HG02981 (cell line): Measurements from ENCODE around the gene DLK1.

Experiments used
- ATAC-seq: cut with Tn5 transposase; IDR thresholded peaks from one replicate; pipeline ENCODE4 v1.9.1; 2021; ENCODE audit warnings: mild to moderate bottlenecking, moderate library complexity; ENCODE audit not compliant: unreplicated experiment

The DLK1 gene

GRCh38 chr14:100726550-100727085 lies at the start of gene DLK1:
TSS of gene DLK1 (plus strand) at chr14:100726892. CDS start at chr14:100727069, 177 bp downstream.
- no peak for ATAC-seq

GRCh38 chr14:100677152-100677551 lies 49.5 kb upstream of the DLK1 start:
- no peak for ATAC-seq

DNA sequence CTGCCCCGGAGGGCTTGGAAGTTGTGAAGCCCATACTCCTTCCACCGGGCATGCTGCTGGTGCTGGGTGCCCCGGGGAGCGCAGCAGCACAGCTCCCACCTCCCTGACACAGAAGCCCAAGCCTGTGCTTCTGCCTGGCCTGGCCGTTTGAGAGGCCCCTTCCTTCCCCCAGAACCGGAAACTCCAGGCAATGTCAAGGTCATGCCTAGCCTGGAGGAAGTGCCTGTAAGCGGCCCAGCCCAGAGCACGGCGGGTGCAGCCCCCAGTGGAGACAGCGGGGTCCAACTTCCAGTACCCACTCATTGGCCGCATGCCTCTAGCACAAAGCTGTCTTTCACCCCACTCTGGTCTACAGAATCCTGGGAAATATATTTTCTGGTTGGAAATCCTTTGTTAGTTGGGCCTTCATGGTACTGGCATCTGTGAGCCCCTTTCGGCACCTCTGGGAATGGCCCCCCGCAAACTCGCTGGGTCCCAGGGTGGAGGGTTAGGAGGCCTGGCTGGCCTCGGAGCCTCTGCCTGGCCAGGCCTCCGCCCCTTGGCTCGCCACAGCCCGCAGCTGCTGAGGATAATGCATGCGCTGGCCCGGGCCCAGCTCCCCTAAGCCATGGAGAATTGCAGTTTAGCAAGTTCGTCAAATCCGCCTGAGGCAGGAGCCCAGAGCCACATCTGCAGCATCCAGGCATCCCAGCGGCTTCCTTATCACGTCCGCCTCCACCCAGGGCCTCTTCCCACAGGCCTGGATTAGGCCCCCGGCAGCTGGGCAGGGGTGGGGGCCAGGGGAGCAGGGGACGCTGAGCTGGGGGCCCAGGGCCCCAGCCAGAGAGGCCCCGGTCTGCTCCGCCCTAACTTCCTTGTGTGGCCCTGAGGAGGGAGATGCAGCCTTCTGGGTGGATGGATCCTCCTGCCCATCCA lies 48.9 kb upstream of the DLK1 start:
- ATAC-seq = no peak

- ATAC-seq = no peak
Measured at GRCh38 chr14:100678469-100678828, 48.2 kb upstream of the DLK1 start.

DNA sequence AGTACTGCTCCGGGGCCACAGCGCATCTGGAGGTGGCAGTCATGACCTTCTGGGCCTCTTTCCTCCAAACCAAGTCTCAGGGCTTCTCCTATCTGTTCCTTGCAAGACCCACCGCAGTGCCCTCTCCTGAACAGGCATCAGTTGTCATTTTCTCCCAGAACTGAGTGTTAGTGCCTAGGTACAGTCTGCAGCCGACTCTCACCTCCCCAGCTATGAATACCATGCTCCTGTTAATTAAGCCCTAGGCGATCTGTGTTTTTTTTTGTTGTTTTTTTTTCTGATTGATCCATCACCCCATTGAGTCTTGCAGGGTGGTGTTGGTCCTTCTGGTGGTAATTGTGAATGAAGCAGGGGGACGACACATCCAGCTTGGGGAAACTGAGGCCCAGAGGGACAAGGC lies 47.5 kb upstream of the DLK1 start:
- no peak for ATAC-seq

- no peak for ATAC-seq
Measured at GRCh38 chr14:100679707-100680438, 46.8 kb upstream of the DLK1 start.

DNA sequence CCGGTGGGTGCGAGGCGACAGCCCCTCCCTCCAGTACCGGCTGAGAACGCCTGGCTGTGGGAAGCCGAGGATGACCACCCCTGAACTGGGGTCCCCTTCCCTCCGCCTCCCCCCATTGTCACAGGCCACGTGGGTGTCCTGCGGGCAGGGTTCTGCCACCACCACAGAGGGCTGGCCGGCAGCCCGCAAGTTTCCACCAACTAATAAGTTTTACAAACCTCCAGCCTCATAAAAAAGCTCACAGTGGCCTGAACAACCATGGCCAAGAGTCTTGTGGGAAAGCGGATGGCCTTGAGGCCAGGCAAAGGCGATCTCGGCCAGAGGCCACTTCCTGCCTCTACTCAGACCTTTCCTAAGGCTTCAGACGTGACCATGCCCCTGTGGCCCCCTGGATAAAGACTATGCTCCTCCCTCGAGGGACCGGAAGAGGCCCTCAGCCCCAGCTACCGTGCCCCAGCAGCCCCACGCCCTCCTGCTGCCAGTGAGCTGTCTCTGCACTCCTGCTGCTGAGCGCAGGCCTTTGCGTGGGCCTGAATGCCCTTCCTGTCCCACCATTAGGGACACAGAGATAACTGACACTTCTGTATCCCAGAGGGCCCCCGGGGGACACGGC lies 46.1 kb upstream of the DLK1 start:
- ATAC-seq = no peak

GRCh38 chr14:100681111-100681510 lies 45.6 kb upstream of the DLK1 start:
- no peak for ATAC-seq

DNA sequence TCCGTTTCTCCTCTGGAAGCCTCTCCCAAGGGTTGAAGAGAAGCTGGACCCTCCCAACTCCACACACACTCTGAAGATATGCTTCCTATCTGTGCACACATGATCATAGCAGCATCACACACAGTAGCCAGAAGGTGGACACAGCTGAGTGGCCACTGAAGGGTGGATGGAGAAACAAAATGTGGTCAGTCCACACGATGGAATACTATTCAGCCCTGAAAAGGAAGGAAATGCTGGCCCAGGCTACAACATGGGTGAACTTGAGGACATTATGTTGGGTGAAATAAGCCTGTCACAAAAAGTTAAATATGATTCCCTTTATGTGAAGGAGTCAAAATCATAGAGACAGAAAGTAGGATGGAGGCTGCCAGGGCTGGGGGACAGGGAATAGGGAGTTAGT lies 43.9 kb upstream of the DLK1 start:
- no peak for ATAC-seq

GRCh38 chr14:100683578-100683977 lies 43.1 kb upstream of the DLK1 start:
- ATAC-seq = no peak

DNA sequence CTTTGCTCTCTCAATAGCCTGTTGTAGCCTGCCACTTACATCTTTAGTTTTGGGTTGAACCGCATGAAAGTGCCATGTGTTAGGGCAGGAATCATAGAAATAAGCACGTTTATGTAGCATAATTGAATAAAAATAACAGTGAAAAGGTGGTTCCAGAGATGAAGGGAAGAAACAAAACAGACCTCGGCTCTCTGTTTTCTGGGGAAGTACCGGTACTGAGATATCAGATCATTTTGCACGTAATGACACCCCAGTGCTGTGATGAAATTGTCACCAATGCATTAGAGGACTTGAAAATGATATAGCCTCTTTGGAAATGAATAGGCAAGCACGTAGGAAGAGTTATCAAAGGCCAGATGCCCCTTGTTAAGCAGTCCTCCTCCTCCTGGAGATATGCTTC lies 42.5 kb upstream of the DLK1 start:
- no peak for ATAC-seq

- no peak for ATAC-seq
Measured at GRCh38 chr14:100684961-100685360, 41.7 kb upstream of the DLK1 start.

GRCh38 chr14:100686858-100687257 lies 39.8 kb upstream of the DLK1 start:
- no peak for ATAC-seq

- no peak for ATAC-seq
Measured at GRCh38 chr14:100687386-100687785, 39.3 kb upstream of the DLK1 start.

DNA sequence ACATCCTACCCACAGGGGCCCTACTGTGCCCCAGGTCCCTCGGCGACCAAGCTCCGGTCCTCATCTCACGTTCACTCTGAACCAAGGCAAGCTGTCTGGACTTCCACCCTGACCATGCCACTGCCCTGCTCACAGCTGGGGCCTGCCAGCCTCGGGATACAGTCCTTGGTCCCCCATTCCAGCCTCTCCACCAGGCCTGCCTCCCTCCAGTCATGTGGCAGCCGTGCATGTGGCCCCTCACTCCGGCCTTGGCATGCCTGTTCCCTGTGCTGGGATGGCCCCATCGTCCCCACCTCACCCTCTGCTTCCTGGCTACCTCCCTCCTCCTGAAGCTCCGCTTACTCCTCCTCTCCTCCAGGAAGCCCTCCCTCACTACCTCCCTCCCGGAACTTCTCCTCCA lies 38.6 kb upstream of the DLK1 start:
- ATAC-seq = no peak

DNA sequence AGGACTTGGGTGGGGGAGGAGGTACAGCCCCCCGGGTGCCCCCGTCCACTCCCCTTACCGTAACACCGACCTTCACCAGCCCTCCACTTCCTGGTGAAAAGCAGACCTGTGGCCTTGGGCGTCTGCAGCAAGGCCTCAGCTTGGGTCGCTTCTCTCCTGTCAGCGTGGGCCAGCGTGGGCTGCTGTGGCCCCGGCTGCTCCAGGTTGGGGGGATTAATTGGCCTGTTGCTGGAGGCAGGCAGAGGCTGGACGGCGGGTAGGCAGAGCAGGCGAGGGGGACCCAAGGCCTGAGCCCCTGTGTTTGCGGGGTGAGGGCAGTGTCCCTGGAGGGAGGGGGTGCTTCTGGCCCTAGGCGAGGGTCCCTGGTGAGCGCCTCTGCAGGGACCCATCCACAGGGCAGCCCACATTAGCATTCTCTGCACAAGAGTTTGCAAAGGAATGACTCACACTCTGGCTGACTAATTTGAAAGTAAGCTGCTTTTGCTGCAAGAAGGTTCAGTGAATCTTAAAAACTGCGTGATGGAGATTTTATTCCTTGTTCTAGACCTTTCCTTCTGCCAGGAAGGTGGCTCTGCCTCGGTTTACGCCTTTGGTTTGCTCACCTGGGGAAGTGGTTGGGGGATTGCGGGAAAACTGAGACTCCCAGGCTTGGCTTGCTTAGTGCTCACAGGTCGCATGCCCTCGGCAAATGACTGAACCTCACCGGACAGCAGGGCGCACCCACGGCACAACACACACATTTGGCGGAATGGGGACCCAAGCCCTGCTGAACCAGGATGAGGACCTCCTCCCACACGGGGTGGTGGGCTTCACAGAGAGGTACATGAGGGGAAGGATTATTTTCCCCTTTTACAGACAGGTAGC lies 37.9 kb upstream of the DLK1 start:
- ATAC-seq = no peak

DNA sequence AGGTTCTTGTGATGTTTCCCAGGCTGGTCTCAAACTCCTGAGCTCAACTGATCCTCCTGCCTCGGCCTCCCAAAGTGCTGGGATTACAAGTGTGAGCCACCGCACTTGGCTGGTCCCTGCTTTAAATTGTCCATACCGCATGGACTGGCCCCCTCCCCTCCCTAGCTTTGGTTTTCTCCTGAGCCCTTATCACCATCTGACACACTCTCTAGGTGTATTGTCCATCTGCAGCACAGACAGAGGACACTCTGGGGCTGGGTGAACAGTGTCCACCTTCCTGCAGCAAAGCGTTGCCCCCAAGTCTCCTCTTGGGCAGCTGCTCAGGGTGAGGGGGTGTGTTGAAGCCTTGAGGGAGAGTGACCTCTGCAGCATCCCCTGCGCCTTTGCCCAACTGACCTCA lies 36.0 kb upstream of the DLK1 start:
- ATAC-seq = no peak

GRCh38 chr14:100691395-100692056 lies 35.2 kb upstream of the DLK1 start:
- no peak for ATAC-seq

GRCh38 chr14:100692256-100692655 lies 34.4 kb upstream of the DLK1 start:
- no peak for ATAC-seq
